Astrocyte (in vitro differentiated cells and primary cell): Measurements from ENCODE around the gene PRKG1. TPM values are rescaled to one million over a fixed set of nuclear protein-coding genes. Genes with fewer than 3 reads are reported as not detected.

Experiments used
- DNase-seq: peaks from one replicate; pipeline ENCODE4 v3.0.0-alpha.2; 2010; ENCODE audit warnings: low read depth
- FAIRE-seq: peaks from 2 replicates; lab custom pipeline; 2011; peaks lifted over from hg19 to GRCh38; lab: Jason Lieb, UNC
- H2AFZ ChIP-seq: 2 replicates; pipeline ENCODE4 v1.6.0; 2012; ENCODE audit warnings: low read depth, low read length, inconsistent platforms
- H3K27ac ChIP-seq: 2 replicates; pipeline ENCODE4 v1.5.1; 2011; ENCODE audit warnings: low read depth, low read length, inconsistent platforms
- H3K27me3 ChIP-seq: 2 replicates; pipeline ENCODE4 v1.6.0; 2011; ENCODE audit warnings: low read length, inconsistent platforms; ENCODE audit not compliant: insufficient read depth
- H3K36me3 ChIP-seq: 2 replicates; pipeline ENCODE4 v1.5.1; 2011; ENCODE audit warnings: low read length, inconsistent platforms; ENCODE audit not compliant: insufficient read depth
- H3K4me1 ChIP-seq: 2 replicates; pipeline ENCODE4 v1.5.1; 2011; ENCODE audit warnings: low read length, inconsistent platforms; ENCODE audit not compliant: insufficient read depth
- H3K4me2 ChIP-seq: 2 replicates; pipeline ENCODE4 v1.6.0; 2012; ENCODE audit warnings: low read length, inconsistent platforms
- H3K4me3 ChIP-seq: 2 replicates; pipeline ENCODE4 v1.5.1; 2011; ENCODE audit warnings: low read depth, mild to moderate bottlenecking, low read length, inconsistent platforms; ENCODE audit not compliant: insufficient read depth
- H3K79me2 ChIP-seq: 2 replicates; pipeline ENCODE4 v1.6.0; 2012; ENCODE audit warnings: mild to moderate bottlenecking, low read length, inconsistent platforms; ENCODE audit not compliant: insufficient read depth
- H3K9ac ChIP-seq: 2 replicates; pipeline ENCODE4 v1.6.0; 2012; ENCODE audit warnings: mild to moderate bottlenecking, low read length, inconsistent platforms
- H3K9me3 ChIP-seq: 2 replicates; pipeline ENCODE4 v1.5.1; 2012; ENCODE audit warnings: low read depth, mild to moderate bottlenecking, low read length, inconsistent platforms; ENCODE audit not compliant: insufficient read depth
- H4K20me1 ChIP-seq: 2 replicates; pipeline ENCODE4 v1.6.0; 2012; ENCODE audit warnings: low read length, inconsistent platforms; ENCODE audit not compliant: insufficient read depth
- H3K27ac Mint-ChIP-seq: one replicate; pipeline ENCODE4 v1.8.0; 2021; ENCODE audit warnings: mild to moderate bottlenecking, mixed read lengths; ENCODE audit not compliant: unreplicated experiment
- H3K27me3 Mint-ChIP-seq: one replicate; pipeline ENCODE4 v1.8.0; 2021; ENCODE audit warnings: low read depth, mixed read lengths; ENCODE audit not compliant: unreplicated experiment
- H3K36me3 Mint-ChIP-seq: one replicate; pipeline ENCODE4 v1.8.0; 2021; ENCODE audit warnings: low read depth, mixed read lengths; ENCODE audit not compliant: unreplicated experiment
- H3K4me1 Mint-ChIP-seq: one replicate; pipeline ENCODE4 v1.8.0; 2021; ENCODE audit warnings: low read depth, mixed read lengths; ENCODE audit not compliant: unreplicated experiment
- H3K4me3 Mint-ChIP-seq: one replicate; pipeline ENCODE4 v1.8.0; 2021; ENCODE audit warnings: mild to moderate bottlenecking, moderate library complexity, mixed read lengths; ENCODE audit not compliant: unreplicated experiment
- H3K9me3 Mint-ChIP-seq: one replicate; pipeline ENCODE4 v1.8.0; 2021; ENCODE audit warnings: mild to moderate bottlenecking, mixed read lengths; ENCODE audit not compliant: unreplicated experiment
- CTCF ChIP-seq: IDR thresholded peaks from 2 replicates; pipeline ENCODE4 v1.5.1; 2011; ENCODE audit warnings: low read depth, mild to moderate bottlenecking, inconsistent platforms, low read length, moderate library complexity; ENCODE audit not compliant: insufficient read depth
- EZH2 ChIP-seq: IDR thresholded peaks from 2 replicates; pipeline ENCODE4 v1.6.1; 2012; ENCODE audit warnings: mild to moderate bottlenecking, low read length, inconsistent platforms; ENCODE audit not compliant: insufficient read depth
- total RNA-seq: library from RNA; stranded (reverse); gene quantifications from 2 replicates; pipeline ENCODE4 v1.2.1, GENCODE V29; 2021

PRKG1 gene
- total RNA-seq, 1 donor from 2014 or later: 3.1 TPM

- Histone ChIP-seq H3K27ac (no peak overlapping the region), H3K36me3 (no peaks in the 10 kb centered on the region), H4K20me1 (no peaks in the 10 kb centered on the region), H3K9me3 (no peaks in the 10 kb centered on the region), H3K27me3 (no peaks in the 10 kb centered on the region), H3K79me2 (no peaks in the 10 kb centered on the region), H3K4me2 (no peak overlapping the region), H3K4me1 (no peaks in the 10 kb centered on the region), H2AFZ (no peak overlapping the region), H3K9ac (no peak overlapping the region), H3K4me3 (no peak overlapping the region)
- FAIRE-seq (no peak), DNase-seq (no peak)
- TF ChIP-seq EZH2: no peak
- TF ChIP-seq CTCF: no peak
- H3K27me3 Mint-ChIP-seq: no peaks in the 10 kb centered on the region
- no peaks in the 10 kb centered on the region for H3K36me3 Mint-ChIP-seq
- H3K9me3 Mint-ChIP-seq: no peaks in the 10 kb centered on the region
- peaks cover 8% of the 10 kb centered on the region for H3K4me1 Mint-ChIP-seq
- no peak overlapping the region for H3K4me3 Mint-ChIP-seq
- no peak overlapping the region for H3K27ac Mint-ChIP-seq
Measured at GRCh38 chr10:51085204-51085603, 10.9 kb downstream of the PRKG1 start.

- no peak for TF ChIP-seq CTCF
- no peak for TF ChIP-seq EZH2
- H3K4me1 Mint-ChIP-seq: peaks cover 10% of the 10 kb centered on the region
- Histone ChIP-seq H4K20me1 (no peaks in the 10 kb centered on the region), H3K79me2 (no peaks in the 10 kb centered on the region), H3K4me2 (no peak overlapping the region), H2AFZ (no peak overlapping the region), H3K27ac (no peak overlapping the region), H3K27me3 (no peaks in the 10 kb centered on the region), H3K9ac (no peak overlapping the region), H3K9me3 (no peaks in the 10 kb centered on the region), H3K4me1 (no peaks in the 10 kb centered on the region), H3K36me3 (no peaks in the 10 kb centered on the region), H3K4me3 (no peak overlapping the region)
- H3K27me3 Mint-ChIP-seq: no peaks in the 10 kb centered on the region
- no peak overlapping the region for H3K27ac Mint-ChIP-seq
- DNase-seq (no peak), FAIRE-seq (no peak)
- no peaks in the 10 kb centered on the region for H3K36me3 Mint-ChIP-seq
- H3K4me3 Mint-ChIP-seq: no peak overlapping the region
- H3K9me3 Mint-ChIP-seq: no peaks in the 10 kb centered on the region
Measured at GRCh38 chr10:51086710-51087109, 12.4 kb downstream of the PRKG1 start.

GRCh38 chr10:51087114-51087513, 12.8 kb downstream of the PRKG1 start:
- Histone ChIP-seq H3K4me1 (no peaks in the 10 kb centered on the region), H3K27me3 (no peaks in the 10 kb centered on the region), H2AFZ (no peak overlapping the region), H3K4me2 (no peak overlapping the region), H3K9me3 (no peaks in the 10 kb centered on the region), H3K36me3 (no peaks in the 10 kb centered on the region), H3K4me3 (no peak overlapping the region), H3K9ac (no peak overlapping the region), H3K27ac (no peak overlapping the region), H3K79me2 (no peaks in the 10 kb centered on the region), H4K20me1 (no peaks in the 10 kb centered on the region)
- H3K4me1 Mint-ChIP-seq: peaks cover 10% of the 10 kb centered on the region
- no peaks in the 10 kb centered on the region for H3K36me3 Mint-ChIP-seq
- no peaks in the 10 kb centered on the region for H3K9me3 Mint-ChIP-seq
- FAIRE-seq (no peak), DNase-seq (no peak)
- no peaks in the 10 kb centered on the region for H3K27me3 Mint-ChIP-seq
- no peak overlapping the region for H3K4me3 Mint-ChIP-seq
- TF ChIP-seq CTCF: no peak
- no peak for TF ChIP-seq EZH2
- H3K27ac Mint-ChIP-seq: no peak overlapping the region
